Uterus (tissue), 2 donors: ENCODE measurements around the gene PTPRZ1.

ENCODE experiments used
- CTCF ChIP-seq, 4 experiments: fragments of 200-600 bp in 2 of 4; fragments of 450-650 bp in 2 of 4; sonication (generic) in 2 of 4; IDR thresholded peaks; one replicate each; pipeline ENCODE4 v1.5.1; 2016 to 2019; ENCODE audit warnings: antibody characterized with exemption in 4 of 4, mild to moderate bottlenecking in 2 of 4, moderate library complexity in 1 of 4
- POLR2A ChIP-seq, 2 donors: fragments of 450-650 bp; IDR thresholded peaks; one replicate each; pipeline ENCODE4 v1.6.1; 2016; ENCODE audit warnings: antibody characterized with exemption in 2 of 2, mild to moderate bottlenecking in 1 of 2, moderate library complexity in 1 of 2

- TF ChIP-seq CTCF (IDR thresholded peaks at IDR 0.05) = no peak
- TF ChIP-seq POLR2A (IDR thresholded peaks at IDR 0.05) = no peak
These were observed at the start of gene PTPRZ1 for GRCh38 chr7:121872831-121873288.
